Gastroesophageal sphincter (tissue), 4 donors: ENCODE measurements around the gene NDUFB2. TPM values are rescaled to one million over a fixed set of nuclear protein-coding genes. Genes with fewer than 3 reads are reported as not detected.
"Not testable (repeated sequence)": the region's sequence is repeated elsewhere in the genome, so short reads cannot be mapped to it uniquely, and the experiment has no call there.

Source experiments
- ATAC-seq: fragments of 150-250 bp; one replicate; pipeline ENCODE4 v1.9.1; 2016; ENCODE audit warnings: mild to moderate bottlenecking, moderate library complexity
- H3K27ac ChIP-seq, 4 donors: fragments of 200-600 bp; sonication (generic) in 3 of 4; 1 replicate in 3 of 4; 2 replicates in 1 of 4; pipeline ENCODE4 v1.5.1; 2016 to 2019
- H3K27me3 ChIP-seq: fragments of 200-600 bp; sonication (generic); one replicate; pipeline ENCODE4 v1.5.1; 2019
- H3K36me3 ChIP-seq, 2 donors: fragments of 200-600 bp; sonication (generic); one replicate each; pipeline ENCODE4 v1.5.1; 2019; ENCODE audit warnings: control low read depth in 1 of 2
- H3K4me1 ChIP-seq, 3 donors: fragments of 200-600 bp; sonication (generic); 1 replicate in 2 of 3; 2 replicates in 1 of 3; pipeline ENCODE4 v1.5.1; 2016 to 2019; ENCODE audit warnings: control low read depth in 2 of 3
- H3K4me3 ChIP-seq, 2 donors: fragments of 200-600 bp; sonication (generic); one replicate each; pipeline ENCODE4 v1.5.1; 2019; ENCODE audit warnings: mild to moderate bottlenecking in 1 of 2, moderate library complexity in 1 of 2
- H3K9me3 ChIP-seq, 3 donors: fragments of 200-600 bp; sonication (generic); one replicate each; pipeline ENCODE4 v1.5.1; 2017 to 2019; ENCODE audit warnings: control low read depth in 2 of 3
- CTCF ChIP-seq, 4 experiments: fragments of 200-600 bp in 2 of 4; fragments of 450-650 bp in 2 of 4; sonication (generic) in 1 of 4; IDR thresholded peaks; one replicate each; pipeline ENCODE4 v1.5.1; 2017 to 2019; ENCODE audit warnings: antibody characterized with exemption in 4 of 4, mild to moderate bottlenecking in 2 of 4, moderate library complexity in 2 of 4
- EP300 ChIP-seq: sonication (generic); formaldehyde crosslinking; IDR thresholded peaks from one replicate; pipeline ENCODE4 v1.6.1; 2017; ENCODE audit warnings: antibody characterized with exemption, mild to moderate bottlenecking
- POLR2A ChIP-seq, 2 donors: fragments of 450-650 bp; IDR thresholded peaks; one replicate each; pipeline ENCODE4 v1.6.1; 2017; ENCODE audit warnings: antibody characterized with exemption in 2 of 2, mild to moderate bottlenecking in 2 of 2, moderate library complexity in 1 of 2
- POLR2AphosphoS5 ChIP-seq: sonication (generic); formaldehyde crosslinking; IDR thresholded peaks from one replicate; pipeline ENCODE4 v1.6.1; 2017; ENCODE audit warnings: antibody characterized with exemption
- WGBS, 2 donors: methylation state at CpG; one replicate each; pipeline ENCODE4 v1.1.5; 2018; ENCODE audit warnings: low coverage in 1 of 2; 5-methylcytosine and 5-hydroxymethylcytosine counted together
- total RNA-seq, 4 donors: library from RNA; depleted of rRNA; stranded (reverse); fragments of >200 nt; gene quantifications; one replicate each; pipeline ENCODE4 v1.1.0, GENCODE V29; 2016

NDUFB2 gene
- total RNA-seq, 4 donors from 2014 or later = 187 to 472 (median 345) TPM

- WGBS, 2 donors = 100% methylated on average over 1 of the region's 1 CpG
- no peak overlapping the region for H3K27ac ChIP-seq
- H3K4me1 ChIP-seq = peaks cover 0 to 9% (median 0%) of the 10 kb centered on the region in 3 donors
- H3K4me3 ChIP-seq = no peak overlapping the region
- TF ChIP-seq CTCF (IDR thresholded peaks at IDR 0.05) = no peak
- no peak for TF ChIP-seq EP300
- TF ChIP-seq POLR2A (IDR thresholded peaks at IDR 0.05) = no peak
- H3K27me3 ChIP-seq = no peaks in the 10 kb centered on the region
- H3K9me3 ChIP-seq = no peaks in the 10 kb centered on the region
- no peak for ATAC-seq
- H3K36me3 ChIP-seq = no peaks in the 10 kb centered on the region
Measured at GRCh38 chr7:140667476-140667875, 29.0 kb upstream of the NDUFB2 start.

DNA sequence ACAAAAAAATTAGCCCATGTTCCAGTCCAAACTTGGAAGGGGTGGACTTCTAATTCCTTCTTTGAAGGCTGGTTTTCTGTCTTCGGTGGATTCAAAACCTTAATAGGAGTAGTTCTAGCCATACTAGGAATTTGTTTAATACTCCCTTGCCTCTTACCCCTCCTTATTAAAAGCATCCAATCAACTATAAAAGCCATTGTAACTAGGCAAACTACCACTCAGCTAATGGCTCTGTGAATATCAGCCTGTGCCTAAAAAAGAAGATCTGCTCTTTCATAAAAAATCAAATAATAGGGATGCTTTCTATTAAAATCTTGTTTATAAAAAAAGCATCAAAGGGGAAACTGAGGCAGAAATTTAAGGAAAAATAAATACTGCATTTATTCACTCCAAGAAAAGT, 27.9 kb upstream of the NDUFB2 start:
- TF ChIP-seq POLR2AphosphoS5 = no peak
- TF ChIP-seq CTCF (IDR thresholded peaks at IDR 0.05) = no peak
- no peak for TF ChIP-seq POLR2A (IDR thresholded peaks at IDR 0.05)
- no peak for TF ChIP-seq EP300

DNA sequence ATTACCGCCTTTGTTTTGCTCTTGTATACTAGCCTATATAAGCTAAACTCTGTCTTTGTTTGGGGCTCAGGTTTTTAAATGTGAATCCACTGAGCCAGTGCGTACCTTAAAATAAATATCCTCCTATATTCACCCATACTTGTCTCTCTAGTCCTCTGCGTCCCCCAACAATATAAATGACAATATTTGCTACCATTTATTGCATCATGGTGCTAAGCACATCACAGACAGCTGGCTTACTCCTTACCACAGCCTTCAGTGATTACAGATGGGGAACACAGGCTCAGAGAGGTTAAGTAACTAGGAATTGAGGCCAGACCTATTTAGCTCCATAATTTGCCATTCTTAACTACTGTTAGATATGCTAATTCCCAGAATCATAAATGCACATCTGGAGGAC, 27.2 kb upstream of the NDUFB2 start:
- H3K36me3 ChIP-seq = no peaks in the 10 kb centered on the region
- H3K27me3 ChIP-seq = no peaks in the 10 kb centered on the region
- WGBS, 2 donors = 77 to 100% methylated on average over 3 of the region's 3 CpGs
- no peak overlapping the region for H3K4me3 ChIP-seq
- H3K27ac ChIP-seq = no peak overlapping the region
- TF ChIP-seq EP300 (no peak), POLR2A (IDR thresholded peaks at IDR 0.05) (no peak), CTCF (IDR thresholded peaks at IDR 0.05) (no peak), POLR2AphosphoS5 (no peak)
- H3K4me1 ChIP-seq = peaks cover 0 to 24% (median under 1%) of the 10 kb centered on the region in 3 donors
- H3K9me3 ChIP-seq = no peaks in the 10 kb centered on the region
- ATAC-seq = no peak

More for the DNA sequence above, 27.9 kb upstream of the NDUFB2 start:
- 50 to 64% methylated on average over 1 of the region's 1 CpG for WGBS, 2 donors
- Histone ChIP-seq H3K4me3 (no peak overlapping the region), H3K4me1 (peaks cover 0 to 16% (median 0%) of the 10 kb centered on the region in 3 donors), H3K27me3 (no peaks in the 10 kb centered on the region), H3K36me3 (no peaks in the 10 kb centered on the region), H3K9me3 (no peaks in the 10 kb centered on the region), H3K27ac (no peak overlapping the region)
- ATAC-seq = no peak

DNA sequence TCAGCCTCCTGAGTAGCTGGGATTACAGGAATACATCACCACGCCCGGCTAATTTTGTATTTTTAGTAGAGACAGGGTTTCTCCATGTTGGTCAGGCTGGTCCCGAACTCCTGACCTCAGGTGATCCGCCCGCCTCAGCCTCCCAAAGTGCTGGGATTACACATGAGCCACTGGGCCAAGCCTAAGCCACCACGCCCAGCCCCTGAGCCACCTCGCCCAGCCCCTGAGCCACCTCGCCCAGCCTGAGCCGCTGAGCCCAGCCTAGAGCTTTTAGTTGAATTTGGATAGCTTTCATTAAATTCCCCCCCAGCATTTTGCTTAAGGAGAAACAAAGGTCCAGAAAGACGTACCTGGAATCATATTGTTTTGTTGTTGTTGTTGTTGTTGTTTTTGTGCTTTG, 26.6 kb upstream of the NDUFB2 start:
- 89% methylated on average over 3 to 7 of the region's 10 CpGs for WGBS, 2 donors
- ATAC-seq = not testable (repeated sequence)

GRCh38 chr7:140670343-140670935, 26.1 kb upstream of the NDUFB2 start:
- no peak for TF ChIP-seq EP300
- TF ChIP-seq POLR2AphosphoS5 = no peak
- TF ChIP-seq CTCF (IDR thresholded peaks at IDR 0.05) = no peak
- TF ChIP-seq POLR2A (IDR thresholded peaks at IDR 0.05) = no peak
- Histone ChIP-seq H3K27me3 (no peaks in the 10 kb centered on the region), H3K36me3 (no peaks in the 10 kb centered on the region), H3K27ac (no peak overlapping the region), H3K9me3 (no peaks in the 10 kb centered on the region), H3K4me3 (no peak overlapping the region), H3K4me1 (peaks cover 0 to 34% (median 5%) of the 10 kb centered on the region in 3 donors)
- 86 to 100% methylated on average over 1 to 3 of the region's 4 CpGs for WGBS, 2 donors
- no peak for ATAC-seq

More for the DNA sequence above, 26.6 kb upstream of the NDUFB2 start:
- H3K4me3 ChIP-seq, H3K9me3 ChIP-seq, H3K27ac ChIP-seq, H3K36me3 ChIP-seq, H3K27me3 ChIP-seq: not testable (repeated sequence)
- peaks cover 0 to 29% (median 5%) of the 10 kb centered on the region in 3 donors for H3K4me1 ChIP-seq
